C4-2B (cell line): ENCODE measurements around the gene CHRM4.

Experiments used
- CTCF ChIP-seq: fragments of 450-650 bp; conservative IDR thresholded peaks from 2 replicates; pipeline ENCODE4 v1.5.1; 2017; ENCODE audit warnings: mild to moderate bottlenecking
- ZFX ChIP-seq: fragments of 450-650 bp; IDR thresholded peaks from 2 replicates; pipeline ENCODE4 v1.6.1; 2017

- no peak for TF ChIP-seq CTCF
- no peak for TF ChIP-seq ZFX
Measured at GRCh38 chr11:46366661-46367161, 24.9 kb downstream of the CHRM4 start.
